ENCODE data around the gene ATG4A.

Gene ATG4A

DNA sequence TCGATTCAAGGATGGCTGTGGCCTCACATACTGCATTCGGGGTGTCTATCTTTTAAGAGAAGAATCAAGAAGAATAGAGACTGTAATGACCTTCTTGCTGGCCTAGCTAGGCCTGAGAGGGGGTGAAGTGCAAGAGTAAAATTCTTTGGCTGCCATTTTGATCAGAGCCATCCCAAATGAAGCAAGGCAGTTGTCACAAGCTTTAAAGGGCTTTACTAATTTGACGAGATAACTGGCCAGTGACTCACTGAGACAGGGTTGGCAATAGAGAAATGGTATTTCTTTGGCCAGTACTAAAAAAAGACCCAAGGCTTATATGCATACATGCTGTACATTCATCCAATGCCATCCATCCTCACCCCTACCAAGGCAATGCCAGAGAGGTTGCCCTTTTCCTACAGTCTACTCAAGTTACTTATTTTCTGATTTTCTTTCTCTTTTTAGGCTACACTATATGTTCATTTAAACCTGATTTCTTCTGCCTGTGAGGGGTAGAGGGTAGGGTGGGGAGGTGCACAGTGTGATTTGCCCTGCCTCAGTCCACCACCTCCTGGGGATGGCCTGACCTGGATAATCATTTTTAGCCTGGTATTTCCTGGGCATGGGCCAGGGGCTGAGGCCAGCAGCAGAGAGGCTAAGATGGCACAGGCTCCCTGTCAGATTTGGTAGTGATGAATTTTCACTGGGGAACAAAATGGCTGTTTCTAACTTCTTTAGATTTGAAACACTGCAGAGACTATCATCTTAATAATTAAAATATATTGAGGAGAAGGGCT is 32.2 kb downstream of the ATG4A start:
- no peak for DNase-seq

GRCh38 chrX:108126661-108127060 is 35.1 kb downstream of the ATG4A start:
- DNase-seq = no peak

GRCh38 chrX:108127152-108127551 is 35.6 kb downstream of the ATG4A start:
- DNase-seq = no peak

- no peak for DNase-seq
These were observed 39.3 kb downstream of the ATG4A start for GRCh38 chrX:108130889-108131288.

DNA sequence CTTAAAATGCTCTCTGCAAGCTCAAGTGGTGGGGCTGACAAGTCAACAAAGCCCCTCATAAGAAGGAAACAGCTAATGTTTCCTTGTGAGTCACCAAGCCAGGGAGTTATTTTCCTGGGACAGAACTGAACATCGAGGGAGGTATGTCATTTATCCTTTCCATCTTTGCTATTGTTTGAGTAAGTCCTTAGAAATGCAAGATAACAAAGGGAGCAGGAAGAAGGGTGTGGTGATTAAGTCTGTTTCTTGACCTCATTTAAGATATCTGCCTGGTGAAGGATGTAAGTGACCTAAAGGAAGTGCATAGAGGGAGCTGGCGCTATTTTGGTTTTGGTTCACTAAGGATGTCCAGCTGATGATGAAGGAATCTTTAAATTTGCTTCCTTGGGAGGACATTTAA is 39.9 kb downstream of the ATG4A start:
- no peak for DNase-seq

- no peak for DNase-seq
These were observed 40.5 kb downstream of the ATG4A start for GRCh38 chrX:108132034-108132433.

- DNase-seq = no peak
These were observed 41.3 kb downstream of the ATG4A start for GRCh38 chrX:108132876-108133275.

DNA sequence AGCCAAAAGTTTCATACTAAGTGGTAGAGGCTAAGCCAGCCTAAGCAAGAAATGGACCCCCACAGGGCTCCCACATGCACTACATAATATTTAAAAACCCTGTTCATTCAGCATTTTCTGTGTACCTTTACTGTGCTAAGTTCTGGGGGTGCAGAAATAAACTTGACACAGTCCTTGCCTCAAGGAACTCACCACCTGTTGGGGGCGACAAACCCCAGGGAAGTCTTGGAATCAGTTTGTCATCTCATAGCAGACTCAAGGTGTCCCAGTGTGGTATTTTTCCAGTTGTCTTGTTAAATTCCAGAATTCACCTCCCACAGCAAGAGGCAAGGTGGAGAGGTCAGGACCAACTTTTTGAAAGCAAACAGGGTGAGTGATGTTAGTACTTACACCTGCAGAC is 43.1 kb downstream of the ATG4A start:
- DNase-seq = peak; percentile 0

GRCh38 chrX:108138814-108139702 is 47.5 kb downstream of the ATG4A start:
- DNase-seq = peak; percentile 4

GRCh38 chrX:108148524-108148923 is 56.9 kb downstream of the ATG4A start:
- DNase-seq = no peak

DNA sequence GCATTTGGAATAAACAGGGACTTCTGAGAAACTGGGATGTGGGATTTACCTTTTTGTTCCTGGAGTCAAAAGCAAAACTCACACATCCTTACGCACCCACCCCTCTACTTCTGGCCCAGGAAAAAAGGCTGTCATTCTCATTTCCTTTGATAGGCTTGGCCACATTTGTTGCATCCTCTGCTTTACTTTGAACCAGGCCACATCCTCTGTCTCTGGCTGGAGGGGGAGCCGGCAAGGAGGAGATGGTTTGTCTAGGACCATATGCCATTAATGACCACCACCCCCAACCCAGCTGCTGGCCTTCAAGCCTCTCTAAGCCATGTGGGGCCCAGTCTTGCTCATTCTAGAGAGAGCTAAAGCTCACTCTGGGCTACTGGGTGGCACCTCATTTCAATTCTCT is 64.5 kb downstream of the ATG4A start:
- no peak for DNase-seq

GRCh38 chrX:108156934-108157466 is 65.4 kb downstream of the ATG4A start:
- DNase-seq = no peak

- no peak for DNase-seq
These were observed 66.0 kb downstream of the ATG4A start for GRCh38 chrX:108157628-108158027.

DNA sequence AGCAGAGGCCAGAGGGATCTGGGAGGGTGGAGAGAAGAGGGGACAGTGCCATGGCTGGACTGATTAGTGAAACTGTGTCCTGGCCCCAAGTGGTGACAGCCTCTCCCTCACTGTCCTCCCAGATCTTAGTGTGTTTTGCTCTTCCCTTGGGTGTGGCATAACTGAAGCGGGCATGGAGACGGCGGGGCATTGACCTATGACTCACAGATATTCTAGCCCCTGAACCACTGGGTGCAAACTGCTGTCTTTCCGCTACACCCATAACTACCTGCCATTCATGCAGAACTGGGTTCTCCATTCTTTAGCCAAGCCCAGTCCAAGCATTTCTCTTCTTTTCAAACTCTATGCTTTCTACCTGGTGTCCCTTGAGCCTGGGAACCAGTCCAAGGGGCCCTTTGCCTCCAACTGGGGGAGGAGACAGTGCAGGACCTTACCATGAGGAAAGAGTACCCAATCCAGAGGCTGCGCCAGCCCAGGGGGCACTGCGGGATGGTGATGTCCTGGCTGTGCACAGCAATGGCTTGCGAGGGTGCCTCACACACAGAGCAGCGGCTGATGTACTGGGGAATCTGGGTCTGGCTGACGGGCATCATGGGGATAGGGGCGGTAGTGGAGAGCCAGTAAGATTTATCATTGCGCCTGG is 67.6 kb downstream of the ATG4A start:
- no peak for DNase-seq

DNA sequence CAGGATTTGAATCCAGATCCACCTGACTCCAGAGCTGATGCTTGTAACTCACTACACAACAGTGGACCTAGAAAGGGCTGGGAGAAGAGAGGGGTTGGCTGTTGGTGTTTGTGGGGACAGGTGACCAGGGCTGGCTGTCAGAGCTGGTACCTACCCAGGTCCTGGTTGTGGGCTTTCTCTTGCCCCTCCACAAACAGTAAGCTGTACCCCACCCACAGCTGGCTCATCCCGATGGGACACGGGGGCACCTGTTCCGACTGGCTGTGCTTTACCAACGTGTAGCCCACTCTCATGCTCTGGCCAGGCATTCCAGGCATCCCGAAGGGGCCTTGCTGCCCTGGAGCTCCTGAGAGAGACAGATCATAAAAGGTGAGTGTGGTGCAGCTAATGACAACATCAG is 68.7 kb downstream of the ATG4A start:
- no peak for DNase-seq

DNA sequence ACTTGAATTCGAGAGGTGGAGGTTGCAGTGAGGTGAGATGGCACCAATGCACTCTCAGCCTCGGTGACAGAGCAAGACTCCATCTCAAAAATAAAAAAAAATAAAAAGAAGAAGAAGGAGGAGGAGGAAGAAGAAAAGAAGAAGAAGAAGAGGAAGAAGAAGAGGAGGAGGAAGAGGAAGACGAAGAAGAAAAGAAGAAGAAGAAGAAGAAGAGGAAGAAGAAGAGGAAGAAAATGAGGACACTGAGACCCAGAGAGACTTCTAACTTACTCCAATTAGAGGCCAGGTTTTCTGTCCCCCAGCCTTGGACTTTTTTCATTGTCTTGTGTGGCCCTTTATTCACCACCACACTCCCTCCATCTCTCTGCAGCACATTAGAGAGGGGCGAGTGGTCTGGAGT is 70.7 kb downstream of the ATG4A start:
- DNase-seq = no peak

- DNase-seq = no peak
These were observed 71.9 kb downstream of the ATG4A start for GRCh38 chrX:108163333-108164082.

GRCh38 chrX:108165383-108166111 is 74.0 kb downstream of the ATG4A start:
- DNase-seq = peak; percentile 65

- no peak for DNase-seq
These were observed 75.8 kb downstream of the ATG4A start for GRCh38 chrX:108167211-108167872.

DNA sequence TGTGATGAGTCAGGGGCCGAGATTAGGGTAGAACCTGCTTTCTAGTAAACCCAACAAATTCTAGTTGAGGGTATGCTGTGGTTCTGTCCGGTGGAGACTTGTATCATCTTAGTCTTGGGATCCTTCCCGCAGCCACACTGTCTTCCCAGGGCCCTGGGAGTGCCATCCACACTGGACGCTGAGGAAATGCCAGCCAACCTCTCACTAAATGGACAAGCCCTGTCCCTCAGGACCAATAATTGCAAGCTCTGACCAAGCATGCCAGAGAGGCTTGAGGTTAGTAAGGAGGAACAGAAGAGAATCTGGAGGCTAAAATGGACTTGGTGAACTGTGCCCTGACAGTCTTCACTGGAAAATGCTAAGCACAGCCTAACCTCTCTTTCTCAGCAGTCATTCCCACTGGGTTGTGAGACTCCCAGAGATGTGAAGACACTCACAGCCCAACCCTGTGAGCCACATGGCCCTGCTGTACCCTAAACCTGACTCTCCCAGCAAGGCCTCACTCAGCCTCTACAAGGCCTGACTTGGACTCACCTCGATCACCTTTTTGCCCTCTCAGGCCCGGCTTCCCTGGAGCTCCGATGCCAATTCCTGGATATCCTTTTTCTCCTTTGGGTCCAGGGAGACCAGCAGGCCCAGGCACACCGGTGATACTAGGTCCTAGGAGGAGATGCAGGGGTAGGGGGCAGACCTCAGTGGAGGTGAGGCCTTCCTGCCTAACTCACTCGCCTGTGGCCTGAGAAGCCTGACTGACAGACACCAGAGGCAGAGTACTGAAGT is 77.6 kb downstream of the ATG4A start:
- DNase-seq = no peak

- no peak for DNase-seq
These were observed 78.2 kb downstream of the ATG4A start for GRCh38 chrX:108169768-108170167.
